Osteoblast (primary cell): Measurements from ENCODE around the gene ABLIM3. TPM values are rescaled to one million over a fixed set of nuclear protein-coding genes. Genes with fewer than 3 reads are reported as not detected.
A peak's percentile ranks its signal among the peaks of the same experiment; 100 is the strongest.

Source experiments
- DNase-seq: peaks from one replicate; pipeline ENCODE4 v3.0.0; 2011; ENCODE audit warnings: low spot score, mixed read lengths; ENCODE audit not compliant: insufficient read length; ENCODE audit errors: missing footprints
- H2AFZ ChIP-seq: 2 replicates; pipeline ENCODE4 v1.6.0; 2011; ENCODE audit warnings: mild to moderate bottlenecking, low read length
- H3K27ac ChIP-seq: 2 replicates; pipeline ENCODE4 v1.5.1; 2011; ENCODE audit warnings: mild to moderate bottlenecking, low read depth, low read length, moderate library complexity
- H3K27me3 ChIP-seq: 2 replicates; pipeline ENCODE4 v1.6.0; 2012; ENCODE audit warnings: mild to moderate bottlenecking, control low read depth, inconsistent platforms, low read length, moderate library complexity; ENCODE audit not compliant: insufficient read depth
- H3K36me3 ChIP-seq: 2 replicates; pipeline ENCODE4 v1.5.1; 2011; ENCODE audit warnings: mild to moderate bottlenecking, low read length, control low read depth, moderate library complexity; ENCODE audit not compliant: insufficient read depth
- H3K4me1 ChIP-seq: 2 replicates; pipeline ENCODE4 v1.5.1; 2011; ENCODE audit warnings: mild to moderate bottlenecking, low read length, control low read depth, moderate library complexity; ENCODE audit not compliant: insufficient read depth
- H3K4me2 ChIP-seq: 2 replicates; pipeline ENCODE4 v1.6.0; 2011; ENCODE audit warnings: mild to moderate bottlenecking, low read length; ENCODE audit not compliant: insufficient read depth
- H3K4me3 ChIP-seq: fragments of 200-600 bp; sonication (generic); 3 replicates; pipeline ENCODE4 v1.5.1; 2012; ENCODE audit warnings: mild to moderate bottlenecking, low read length, inconsistent platforms; ENCODE audit not compliant: insufficient read depth
- H3K79me2 ChIP-seq: 2 replicates; pipeline ENCODE4 v1.6.0; 2012; ENCODE audit warnings: mild to moderate bottlenecking, low read length, control low read depth, inconsistent platforms; ENCODE audit not compliant: insufficient read depth
- H3K9me3 ChIP-seq: 2 replicates; pipeline ENCODE4 v1.5.1; 2011; ENCODE audit warnings: low read depth, low read length, control low read depth
- H4K20me1 ChIP-seq: 2 replicates; pipeline ENCODE4 v1.6.0; 2012; ENCODE audit warnings: mild to moderate bottlenecking, low read length, control low read depth; ENCODE audit not compliant: insufficient read depth
- total RNA-seq: library from RNA; depleted of rRNA; stranded (reverse); fragments of >200 nt; gene quantifications from 2 replicates; pipeline ENCODE4 v1.2.3, GENCODE V29; 2012
- TF ChIP-seq, protein P1 (sequence below): IDR thresholded peaks from 2 replicates; pipeline ENCODE4 v1.5.1; 2011; ENCODE audit warnings: mild to moderate bottlenecking, low read depth, low read length, moderate library complexity; ENCODE audit errors: extremely low read depth

ABLIM3 gene
- total RNA-seq, 1 donor, result 5.8 TPM

GRCh38 chr5:149138182-149138923, 2.9 kb upstream of the ABLIM3 start:
- peaks cover 40% of the 10 kb centered on the region for H3K4me1 ChIP-seq
- H4K20me1 ChIP-seq, result no peaks in the 10 kb centered on the region
- H2AFZ ChIP-seq, result no peak overlapping the region
- DNase-seq, result no peak
- H3K4me2 ChIP-seq, result no peak overlapping the region
- H3K4me3 ChIP-seq, result no peak overlapping the region
- H3K9me3 ChIP-seq, result no peaks in the 10 kb centered on the region
- H3K27ac ChIP-seq, result no peak overlapping the region
- no peaks in the 10 kb centered on the region for H3K36me3 ChIP-seq
- TF ChIP-seq, protein P1, sequence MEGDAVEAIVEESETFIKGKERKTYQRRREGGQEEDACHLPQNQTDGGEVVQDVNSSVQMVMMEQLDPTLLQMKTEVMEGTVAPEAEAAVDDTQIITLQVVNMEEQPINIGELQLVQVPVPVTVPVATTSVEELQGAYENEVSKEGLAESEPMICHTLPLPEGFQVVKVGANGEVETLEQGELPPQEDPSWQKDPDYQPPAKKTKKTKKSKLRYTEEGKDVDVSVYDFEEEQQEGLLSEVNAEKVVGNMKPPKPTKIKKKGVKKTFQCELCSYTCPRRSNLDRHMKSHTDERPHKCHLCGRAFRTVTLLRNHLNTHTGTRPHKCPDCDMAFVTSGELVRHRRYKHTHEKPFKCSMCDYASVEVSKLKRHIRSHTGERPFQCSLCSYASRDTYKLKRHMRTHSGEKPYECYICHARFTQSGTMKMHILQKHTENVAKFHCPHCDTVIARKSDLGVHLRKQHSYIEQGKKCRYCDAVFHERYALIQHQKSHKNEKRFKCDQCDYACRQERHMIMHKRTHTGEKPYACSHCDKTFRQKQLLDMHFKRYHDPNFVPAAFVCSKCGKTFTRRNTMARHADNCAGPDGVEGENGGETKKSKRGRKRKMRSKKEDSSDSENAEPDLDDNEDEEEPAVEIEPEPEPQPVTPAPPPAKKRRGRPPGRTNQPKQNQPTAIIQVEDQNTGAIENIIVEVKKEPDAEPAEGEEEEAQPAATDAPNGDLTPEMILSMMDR, result no peak
- H3K27me3 ChIP-seq, result no peaks in the 10 kb centered on the region
- peaks cover 13% of the 10 kb centered on the region for H3K79me2 ChIP-seq

DNA sequence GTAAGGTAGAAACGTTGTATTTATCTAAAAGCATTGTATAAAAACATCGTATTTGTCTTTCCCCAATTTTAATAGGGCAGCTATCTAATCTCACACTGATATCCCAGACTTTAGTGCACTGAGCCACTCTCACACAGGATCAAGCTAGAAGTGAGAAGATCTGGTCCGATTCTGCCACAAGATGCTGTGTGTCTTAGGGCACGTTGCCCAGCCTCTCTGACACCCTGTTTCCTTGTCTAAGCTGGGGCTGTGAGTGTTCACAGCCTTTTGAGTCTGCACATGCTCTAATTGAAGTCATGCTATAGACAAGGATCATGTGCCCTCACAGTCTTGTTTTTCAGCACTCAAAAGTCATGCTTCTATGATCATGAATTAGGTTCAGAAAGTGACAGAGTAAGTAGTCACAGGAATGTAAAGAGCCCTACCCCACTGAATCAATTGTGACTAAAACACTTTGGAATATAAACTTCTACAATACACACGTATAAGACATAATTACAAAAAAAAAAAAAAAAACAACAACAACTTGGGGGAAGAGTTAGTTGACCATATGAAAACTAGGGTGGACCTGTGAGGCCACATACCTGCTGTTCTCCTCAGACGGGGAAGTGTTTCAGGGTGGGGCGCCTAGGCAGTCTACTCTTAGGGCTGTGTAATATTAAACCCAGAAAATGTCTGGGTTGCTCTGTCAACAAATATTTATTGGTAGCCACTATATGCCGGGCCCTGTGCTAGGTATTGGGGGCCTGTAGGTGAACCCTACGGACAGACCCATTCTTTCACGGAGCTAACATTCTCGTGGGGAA, 893 bp upstream of the ABLIM3 start:
- Histone ChIP-seq H3K9me3 (no peaks in the 10 kb centered on the region), H3K4me1 (peaks cover 35% of the 10 kb centered on the region), H3K36me3 (no peaks in the 10 kb centered on the region), H4K20me1 (no peaks in the 10 kb centered on the region), H3K27ac (peak overlapping the region; percentile 60), H2AFZ (peak overlapping the region; percentile 94), H3K4me3 (no peak overlapping the region), H3K79me2 (peaks cover 26% of the 10 kb centered on the region), H3K27me3 (no peaks in the 10 kb centered on the region), H3K4me2 (no peak overlapping the region)
- no peak for DNase-seq
- TF ChIP-seq, protein P1, result no peak

DNA sequence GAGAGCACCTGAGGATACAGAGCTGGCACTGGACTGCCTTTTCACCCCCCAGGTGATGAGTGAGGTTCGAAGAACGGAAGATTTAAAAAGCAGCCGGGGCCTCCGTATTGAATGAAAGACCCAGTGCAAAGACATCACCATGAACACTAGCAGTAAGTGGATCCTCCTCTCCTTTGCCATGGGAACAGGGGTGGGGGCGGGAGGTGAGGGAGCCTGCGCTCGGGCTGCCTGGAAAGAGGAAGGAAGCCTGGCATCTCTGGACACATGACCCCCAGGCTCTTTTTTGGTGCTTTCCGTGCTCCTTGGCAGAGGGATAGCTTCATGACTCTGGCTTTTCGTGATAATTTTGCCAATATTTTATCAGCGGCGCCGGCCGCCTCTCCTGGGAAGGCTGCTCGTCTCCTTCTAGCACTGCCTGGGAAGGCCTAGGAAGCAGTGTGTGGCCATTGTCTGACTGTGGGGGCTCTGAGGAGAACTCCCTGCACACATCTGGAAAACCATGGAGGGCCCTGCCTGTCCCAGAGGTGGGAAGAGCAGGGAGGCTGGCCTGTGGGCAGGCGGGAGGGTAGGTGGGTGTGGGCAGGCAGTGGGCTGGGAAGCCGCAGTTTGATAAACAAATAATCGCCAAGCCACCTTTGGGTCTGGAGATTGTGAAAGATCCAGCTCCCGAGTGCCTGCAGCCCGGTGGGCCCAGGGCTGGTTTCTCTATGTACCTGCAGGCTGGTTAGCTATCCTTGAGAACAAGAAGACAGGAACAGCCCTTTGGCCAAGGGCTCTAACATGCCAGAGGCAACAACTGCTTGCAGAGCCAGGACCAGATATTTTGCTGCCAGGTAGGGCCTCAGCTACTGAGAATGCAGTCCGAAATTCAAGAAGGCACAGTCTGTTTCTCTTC, 911 bp downstream of the ABLIM3 start:
- H3K9me3 ChIP-seq, result no peaks in the 10 kb centered on the region
- TF ChIP-seq, protein P1, result no peak
- no peaks in the 10 kb centered on the region for H4K20me1 ChIP-seq
- H3K27me3 ChIP-seq, result no peaks in the 10 kb centered on the region
- peaks cover 42% of the 10 kb centered on the region for H3K79me2 ChIP-seq
- peak overlapping the region; percentile 60 for H3K27ac ChIP-seq
- peak overlapping the region; percentile 95 for H2AFZ ChIP-seq
- H3K4me2 ChIP-seq, result peak overlapping the region; percentile 96
- H3K4me3 ChIP-seq, result peak overlapping the region; percentile 88
- DNase-seq, result peak; percentile 75
- peaks cover 26% of the 10 kb centered on the region for H3K4me1 ChIP-seq
- H3K36me3 ChIP-seq, result no peaks in the 10 kb centered on the region
